Stomach (tissue), 4 donors: Measurements from ENCODE around the gene WFDC9.

Source experiments
- CTCF ChIP-seq, 7 experiments: fragments of 450-650 bp in 4 of 7; fragments of 200-600 bp in 3 of 7; sonication (generic) in 3 of 7; IDR thresholded peaks; one replicate each; pipeline ENCODE4 v1.5.1; 2016 to 2019; ENCODE audit warnings: antibody characterized with exemption in 7 of 7, control low read depth in 2 of 7, mild to moderate bottlenecking in 1 of 7
- EP300 ChIP-seq: sonication (generic); formaldehyde crosslinking; IDR thresholded peaks from one replicate; pipeline ENCODE4 v1.6.1; 2017; ENCODE audit warnings: antibody characterized with exemption
- POLR2A ChIP-seq, 4 donors: fragments of 450-650 bp; IDR thresholded peaks; one replicate each; pipeline ENCODE4 v1.6.1; 2016; ENCODE audit warnings: antibody characterized with exemption in 4 of 4, control low read depth in 2 of 4, mild to moderate bottlenecking in 1 of 4, moderate library complexity in 1 of 4
- POLR2AphosphoS5 ChIP-seq, 3 donors: sonication (generic); formaldehyde crosslinking; IDR thresholded peaks; one replicate each; pipeline ENCODE4 v1.6.1; 2016; ENCODE audit warnings: antibody characterized with exemption in 3 of 3

GRCh38 chr20:45631184-45631583 is at the start of gene WFDC9:
- no peak for TF ChIP-seq POLR2A (IDR thresholded peaks at IDR 0.05)
- TF ChIP-seq POLR2AphosphoS5 (IDR thresholded peaks at IDR 0.05) = no peak
- no peak for TF ChIP-seq CTCF (IDR thresholded peaks at IDR 0.05)
- no peak for TF ChIP-seq EP300
